ENCODE results near the gene ARHGEF2. TPM values are rescaled to one million over a fixed set of nuclear protein-coding genes. Genes with fewer than 3 reads are reported as not detected.

Gene ARHGEF2
- total and polyA plus RNA-seq, 10 of the 15 experiments (the other 5 are each of a cell fraction or from before 2014, with no cell fraction given), result 8.1 to 113 (median 69.9) TPM

DNA sequence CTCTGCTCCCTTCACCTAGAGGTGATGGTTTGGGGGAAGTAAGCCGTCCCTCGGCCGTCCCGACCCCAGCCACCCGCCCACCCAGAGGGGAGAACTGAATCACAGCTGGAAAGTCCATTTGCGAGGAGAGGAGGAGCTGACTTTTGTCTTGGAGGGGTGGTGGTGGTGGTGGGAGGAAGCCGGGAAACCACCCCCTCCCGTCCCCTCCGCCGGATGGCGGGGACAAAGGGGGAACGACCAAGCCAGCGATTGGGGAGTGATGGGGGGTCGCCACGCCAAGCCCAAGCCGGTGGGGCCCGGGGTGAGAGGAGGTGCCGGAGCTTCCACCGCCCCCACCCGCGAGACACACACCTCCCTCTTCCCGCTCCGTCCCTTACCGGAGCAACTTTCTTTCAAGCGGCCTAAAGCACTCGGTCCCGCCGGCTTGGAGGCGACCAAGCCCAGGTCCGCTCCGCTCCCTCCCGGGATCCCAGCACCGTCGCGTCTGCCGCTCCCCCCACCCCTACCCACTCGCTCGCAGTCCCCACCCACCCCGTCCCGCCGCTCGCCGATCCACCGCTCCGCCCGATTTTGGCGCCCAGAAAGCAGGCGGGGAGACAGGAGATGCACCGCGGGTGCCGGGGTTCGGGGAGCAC is 540 bp downstream of the ARHGEF2 start (continued):
- TF ChIP-seq, protein P1, sequence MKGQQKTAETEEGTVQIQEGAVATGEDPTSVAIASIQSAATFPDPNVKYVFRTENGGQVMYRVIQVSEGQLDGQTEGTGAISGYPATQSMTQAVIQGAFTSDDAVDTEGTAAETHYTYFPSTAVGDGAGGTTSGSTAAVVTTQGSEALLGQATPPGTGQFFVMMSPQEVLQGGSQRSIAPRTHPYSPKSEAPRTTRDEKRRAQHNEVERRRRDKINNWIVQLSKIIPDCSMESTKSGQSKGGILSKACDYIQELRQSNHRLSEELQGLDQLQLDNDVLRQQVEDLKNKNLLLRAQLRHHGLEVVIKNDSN (IDR thresholded peaks at IDR 0.05; ENCODE audit: borderline replicate concordance, extremely low read length, insufficient read depth, low read depth, low read length), result no peak
- TF ChIP-seq BACH1 (IDR thresholded peaks at IDR 0.05; ENCODE audit: borderline replicate concordance) (peak; percentile 12; the same call in 1 of the 2 replicates), SPI1 (IDR thresholded peaks at IDR 0.05; ENCODE audit: borderline replicate concordance, insufficient read depth, low read depth, low read length) (no peak), CREB1 (IDR thresholded peaks at IDR 0.05; ENCODE audit: low read depth) (no peak), ESRRA (IDR thresholded peaks at IDR 0.05; ENCODE audit: low read length) (no peak), CBFB (IDR thresholded peaks at IDR 0.05; ENCODE audit: low read depth) (no peak), CHD1 (IDR thresholded peaks at IDR 0.05; ENCODE audit: low read depth, low read length) (no peak), SREBF1 (IDR thresholded peaks at IDR 0.05; ENCODE audit: low read length) (no peak), STAT3 (IDR thresholded peaks at IDR 0.05; ENCODE audit: low read depth, low read length) (no peak), SREBF2 (IDR thresholded peaks at IDR 0.05; ENCODE audit: low read length) (no peak), WRNIP1 (IDR thresholded peaks at IDR 0.05; ENCODE audit: borderline replicate concordance, low read depth, low read length) (no peak), ZSCAN29 (IDR thresholded peaks at IDR 0.05) (no peak), CBX3 (IDR thresholded peaks at IDR 0.05; ENCODE audit: borderline replicate concordance, low read depth) (no peak), ZNF207 (IDR thresholded peaks at IDR 0.05; ENCODE audit: borderline replicate concordance) (no peak), ETV6 (conservative IDR thresholded peaks at IDR 0.05 in 1 of 2, IDR thresholded peaks at IDR 0.05 in 1 of 2; ENCODE audit: borderline replicate concordance in 1 of 2, low read depth in 1 of 2) (no peak), STAT1 (conservative IDR thresholded peaks at IDR 0.05) (no peak), ZNF384 (IDR thresholded peaks at IDR 0.05; ENCODE audit: borderline replicate concordance, low read depth, low read length) (no peak), SMAD5 (IDR thresholded peaks at IDR 0.05; ENCODE audit: low read depth) (no peak; the same call in 1 of the 2 replicates)
- TF ChIP-seq, protein P2, sequence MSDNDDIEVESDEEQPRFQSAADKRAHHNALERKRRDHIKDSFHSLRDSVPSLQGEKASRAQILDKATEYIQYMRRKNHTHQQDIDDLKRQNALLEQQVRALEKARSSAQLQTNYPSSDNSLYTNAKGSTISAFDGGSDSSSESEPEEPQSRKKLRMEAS (IDR thresholded peaks at IDR 0.05; ENCODE audit: low read depth, low read length), result no peak
- TF ChIP-seq, protein P3, sequence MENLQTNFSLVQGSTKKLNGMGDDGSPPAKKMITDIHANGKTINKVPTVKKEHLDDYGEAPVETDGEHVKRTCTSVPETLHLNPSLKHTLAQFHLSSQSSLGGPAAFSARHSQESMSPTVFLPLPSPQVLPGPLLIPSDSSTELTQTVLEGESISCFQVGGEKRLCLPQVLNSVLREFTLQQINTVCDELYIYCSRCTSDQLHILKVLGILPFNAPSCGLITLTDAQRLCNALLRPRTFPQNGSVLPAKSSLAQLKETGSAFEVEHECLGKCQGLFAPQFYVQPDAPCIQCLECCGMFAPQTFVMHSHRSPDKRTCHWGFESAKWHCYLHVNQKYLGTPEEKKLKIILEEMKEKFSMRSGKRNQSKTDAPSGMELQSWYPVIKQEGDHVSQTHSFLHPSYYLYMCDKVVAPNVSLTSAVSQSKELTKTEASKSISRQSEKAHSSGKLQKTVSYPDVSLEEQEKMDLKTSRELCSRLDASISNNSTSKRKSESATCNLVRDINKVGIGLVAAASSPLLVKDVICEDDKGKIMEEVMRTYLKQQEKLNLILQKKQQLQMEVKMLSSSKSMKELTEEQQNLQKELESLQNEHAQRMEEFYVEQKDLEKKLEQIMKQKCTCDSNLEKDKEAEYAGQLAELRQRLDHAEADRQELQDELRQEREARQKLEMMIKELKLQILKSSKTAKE (IDR thresholded peaks at IDR 0.05; ENCODE audit: low read depth, poor library complexity, severe bottlenecking), result no peak
- TF ChIP-seq, protein P4, sequence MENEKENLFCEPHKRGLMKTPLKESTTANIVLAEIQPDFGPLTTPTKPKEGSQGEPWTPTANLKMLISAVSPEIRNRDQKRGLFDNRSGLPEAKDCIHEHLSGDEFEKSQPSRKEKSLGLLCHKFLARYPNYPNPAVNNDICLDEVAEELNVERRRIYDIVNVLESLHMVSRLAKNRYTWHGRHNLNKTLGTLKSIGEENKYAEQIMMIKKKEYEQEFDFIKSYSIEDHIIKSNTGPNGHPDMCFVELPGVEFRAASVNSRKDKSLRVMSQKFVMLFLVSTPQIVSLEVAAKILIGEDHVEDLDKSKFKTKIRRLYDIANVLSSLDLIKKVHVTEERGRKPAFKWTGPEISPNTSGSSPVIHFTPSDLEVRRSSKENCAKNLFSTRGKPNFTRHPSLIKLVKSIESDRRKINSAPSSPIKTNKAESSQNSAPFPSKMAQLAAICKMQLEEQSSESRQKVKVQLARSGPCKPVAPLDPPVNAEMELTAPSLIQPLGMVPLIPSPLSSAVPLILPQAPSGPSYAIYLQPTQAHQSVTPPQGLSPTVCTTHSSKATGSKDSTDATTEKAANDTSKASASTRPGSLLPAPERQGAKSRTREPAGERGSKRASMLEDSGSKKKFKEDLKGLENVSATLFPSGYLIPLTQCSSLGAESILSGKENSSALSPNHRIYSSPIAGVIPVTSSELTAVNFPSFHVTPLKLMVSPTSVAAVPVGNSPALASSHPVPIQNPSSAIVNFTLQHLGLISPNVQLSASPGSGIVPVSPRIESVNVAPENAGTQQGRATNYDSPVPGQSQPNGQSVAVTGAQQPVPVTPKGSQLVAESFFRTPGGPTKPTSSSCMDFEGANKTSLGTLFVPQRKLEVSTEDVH (IDR thresholded peaks at IDR 0.05; ENCODE audit: low read depth, partially characterized antibody), result no peak

All from GM12878 (cell line).